GM23338 (cell line): ENCODE results near the gene LITAF. TPM values are rescaled to one million over a fixed set of nuclear protein-coding genes. Genes with fewer than 3 reads are reported as not detected.

Experiments used
- ATAC-seq: fragments of 200-7000 bp; cut with Tn5 transposase; 3 replicates; pipeline ENCODE4 v1.9.1; 2020
- DNase-seq: peaks from one replicate; pipeline ENCODE4 v3.0.0-alpha.2; 2015; ENCODE audit warnings: low spot score
- H2AFZ ChIP-seq: fragments of 200-600 bp; sonication (generic); 2 replicates; pipeline ENCODE4 v1.8.0; 2016; ENCODE audit warnings: antibody characterized with exemption, mild to moderate bottlenecking, moderate library complexity
- H3F3A ChIP-seq: fragments of 200-600 bp; sonication (generic); replicated peaks from 2 replicates; pipeline ENCODE4 v1.8.0; 2017; ENCODE audit warnings: antibody characterized with exemption, mixed run types, low read depth
- H3K27ac ChIP-seq: fragments of 200-600 bp; sonication (generic); 2 replicates; pipeline ENCODE4 v1.6.1; 2016; ENCODE audit warnings: low read depth
- H3K27me3 ChIP-seq: fragments of 200-600 bp; sonication (generic); 2 replicates; pipeline ENCODE4 v1.8.0; 2016; ENCODE audit warnings: mild to moderate bottlenecking, mixed run types, moderate library complexity; ENCODE audit not compliant: insufficient read depth
- H3K36me3 ChIP-seq: fragments of 200-600 bp; sonication (generic); 2 replicates; pipeline ENCODE4 v1.8.0; 2016; ENCODE audit warnings: mild to moderate bottlenecking; ENCODE audit not compliant: insufficient read depth
- H3K4me1 ChIP-seq: fragments of 200-600 bp; sonication (generic); 2 replicates; pipeline ENCODE4 v1.8.0; 2016; ENCODE audit warnings: mild to moderate bottlenecking, moderate library complexity; ENCODE audit not compliant: insufficient read depth
- H3K4me2 ChIP-seq: fragments of 200-600 bp; sonication (generic); 2 replicates; pipeline ENCODE4 v1.7.1; 2017; ENCODE audit warnings: mixed run types
- H3K4me3 ChIP-seq: fragments of 200-600 bp; sonication (generic); 2 replicates; pipeline ENCODE4 v1.6.1; 2016; ENCODE audit warnings: mixed run types
- H3K79me2 ChIP-seq: fragments of 200-600 bp; sonication (generic); replicated peaks from 2 replicates; pipeline ENCODE4 v1.8.0; 2017; ENCODE audit warnings: mild to moderate bottlenecking; ENCODE audit not compliant: insufficient read depth
- H3K9me2 ChIP-seq: fragments of 200-600 bp; sonication (generic); 2 replicates; pipeline ENCODE4 v1.8.0; 2017; ENCODE audit not compliant: insufficient read depth
- H4K20me1 ChIP-seq: fragments of 200-600 bp; sonication (generic); replicated peaks from 2 replicates; pipeline ENCODE4 v1.8.0; 2017; ENCODE audit warnings: mild to moderate bottlenecking; ENCODE audit not compliant: insufficient read depth
- H3K27ac Mint-ChIP-seq: 2 replicates; pipeline ENCODE4 v1.8.0; 2020; ENCODE audit warnings: inconsistent platforms, mild to moderate bottlenecking, moderate library complexity, mixed read lengths
- H3K27me3 Mint-ChIP-seq: 3 replicates; pipeline ENCODE4 v1.8.0; 2022; ENCODE audit warnings: low read depth, mild to moderate bottlenecking, moderate library complexity, mixed read lengths, inconsistent platforms; ENCODE audit not compliant: insufficient read depth, poor library complexity
- H3K36me3 Mint-ChIP-seq: 3 replicates; pipeline ENCODE4 v1.8.0; 2021; ENCODE audit warnings: low read depth, mild to moderate bottlenecking, inconsistent platforms, moderate library complexity, mixed read lengths
- H3K4me1 Mint-ChIP-seq: 3 replicates; pipeline ENCODE4 v1.8.0; 2020; ENCODE audit warnings: mild to moderate bottlenecking, inconsistent platforms, mixed read lengths
- H3K4me3 Mint-ChIP-seq: 3 replicates; pipeline ENCODE4 v1.8.0; 2021; ENCODE audit warnings: moderate library complexity, mild to moderate bottlenecking, inconsistent platforms, mixed read lengths
- H3K9me3 Mint-ChIP-seq: 3 replicates; pipeline ENCODE4 v1.8.0; 2020; ENCODE audit warnings: moderate library complexity, mild to moderate bottlenecking, inconsistent platforms, mixed read lengths
- CREB1 ChIP-seq: fragments of 250-450 bp; sonication (Bioruptor Pico); IDR thresholded peaks from 2 replicates; pipeline ENCODE4 v1.5.0; 2020; ENCODE audit warnings: low read depth, mild to moderate bottlenecking, moderate library complexity
- ETS1 ChIP-seq: IDR thresholded peaks from 2 replicates; pipeline ENCODE4 v1.6.1; 2016; ENCODE audit warnings: antibody characterized with exemption
- EZH2 ChIP-seq: fragments of 200-600 bp; sonication (generic); IDR thresholded peaks from one replicate; pipeline ENCODE4 v1.8.0; 2017; ENCODE audit warnings: antibody characterized with exemption, mild to moderate bottlenecking, low read depth; ENCODE audit not compliant: unreplicated experiment
- EZH2phosphoT487 ChIP-seq: fragments of 200-600 bp; sonication (generic); IDR thresholded peaks from one replicate; pipeline ENCODE4 v1.8.1; 2018; ENCODE audit warnings: antibody characterized with exemption; ENCODE audit not compliant: unreplicated experiment
- JUNB ChIP-seq: IDR thresholded peaks from one replicate; pipeline ENCODE4 v1.6.1; 2016; ENCODE audit warnings: antibody characterized with exemption; ENCODE audit not compliant: unreplicated experiment
- NANOG ChIP-seq: IDR thresholded peaks from 2 replicates; pipeline ENCODE4 v1.6.1; 2016; ENCODE audit warnings: antibody characterized with exemption, borderline replicate concordance
- POLR2AphosphoS5 ChIP-seq: IDR thresholded peaks from 2 replicates; pipeline ENCODE4 v1.6.1; 2016; ENCODE audit warnings: antibody characterized with exemption, low read depth
- REST ChIP-seq: IDR thresholded peaks from one replicate; pipeline ENCODE4 v1.6.1; 2018; ENCODE audit warnings: antibody characterized with exemption; ENCODE audit not compliant: unreplicated experiment
- ZNF331 ChIP-seq: fragments of 250-450 bp; sonication (Bioruptor Pico); IDR thresholded peaks from 2 replicates; pipeline ENCODE4 v1.5.0; 2020; ENCODE audit warnings: low read depth, mild to moderate bottlenecking, moderate library complexity
- polyA plus RNA-seq: library from polyadenylated mRNA; unstranded; fragments of >200 nt; fragmentation: Nextera tagmentation; extraction: Ambion mirVana; gene quantifications from 2 replicates; pipeline ENCODE4 v1.2.1, GENCODE V29; 2016
- total RNA-seq: library from RNA; depleted of rRNA; stranded (reverse); fragments of >200 nt; shearing (Covaris generic); gene quantifications from 2 replicates; pipeline ENCODE4 v1.2.3, GENCODE V29; 2014

The LITAF gene
- total and polyA plus RNA-seq, 2 experiments from 2014 or later, result 131 to 158 TPM

GRCh38 chr16:11534262-11534661 is 52.5 kb downstream of the LITAF start (continued):
- TF ChIP-seq ZNF331 (no peak), EZH2 (no peak)

GRCh38 chr16:11533588-11533987 is 53.1 kb downstream of the LITAF start:
- Mint-ChIP-seq H3K4me3 (no peak overlapping the region), H3K36me3 (no peaks in the 10 kb centered on the region), H3K4me1 (0 out of 3 replicates have a peak, but pooled peaks cover 3% of the 10 kb centered on the region), H3K27ac (no peak overlapping the region), H3K9me3 (peaks cover 3% of the 10 kb centered on the region; the same call in 2 of the 3 replicates), H3K27me3 (peaks cover 13% of the 10 kb centered on the region)
- ATAC-seq (no peak), DNase-seq (no peak)
- Histone ChIP-seq H3K4me2 (no peak overlapping the region), H2AFZ (no peak overlapping the region), H3K79me2 (no peaks in the 10 kb centered on the region), H3K27me3 (no peaks in the 10 kb centered on the region), H3K9me2 (no peaks in the 10 kb centered on the region), H4K20me1 (no peaks in the 10 kb centered on the region), H3K4me3 (no peak overlapping the region), H3K36me3 (no peaks in the 10 kb centered on the region), H3F3A (no peaks in the 10 kb centered on the region), H3K4me1 (no peaks in the 10 kb centered on the region; the same call in 1 of the 2 replicates), H3K27ac (no peak overlapping the region)
- no peak for TF ChIP-seq EZH2phosphoT487
- no peak for TF ChIP-seq EZH2
- no peak for TF ChIP-seq POLR2AphosphoS5
- TF ChIP-seq NANOG, result no peak
- TF ChIP-seq ETS1, result no peak
- no peak for TF ChIP-seq JUNB
- TF ChIP-seq REST, result no peak
- no peak for TF ChIP-seq CREB1 (CRISPR knock-in tag)

GRCh38 chr16:11530171-11530940 is 56.4 kb downstream of the LITAF start:
- DNase-seq (no peak), ATAC-seq (no peak)
- Mint-ChIP-seq H3K36me3 (no peaks in the 10 kb centered on the region), H3K27ac (no peak overlapping the region), H3K4me3 (no peak overlapping the region), H3K4me1 (peaks cover 9% of the 10 kb centered on the region; the same call in 2 of the 3 replicates), H3K9me3 (peaks cover 3% of the 10 kb centered on the region; the same call in 1 of the 3 replicates), H3K27me3 (peaks cover 11% of the 10 kb centered on the region)
- H3K79me2 ChIP-seq, result no peaks in the 10 kb centered on the region
- peaks cover 7% of the 10 kb centered on the region; the same call in 1 of the 2 replicates for H3K4me1 ChIP-seq
- H3K27ac ChIP-seq, result no peak overlapping the region
- no peaks in the 10 kb centered on the region for H3K36me3 ChIP-seq
- H2AFZ ChIP-seq, result no peak overlapping the region
- no peak overlapping the region for H3K4me2 ChIP-seq
- no peak overlapping the region for H3K4me3 ChIP-seq
- H4K20me1 ChIP-seq, result no peaks in the 10 kb centered on the region
- H3K9me2 ChIP-seq, result no peaks in the 10 kb centered on the region
- no peaks in the 10 kb centered on the region for H3K27me3 ChIP-seq
- no peaks in the 10 kb centered on the region for H3F3A ChIP-seq
- TF ChIP-seq POLR2AphosphoS5 (no peak), REST (no peak)
